HFFc6 (cell line): ENCODE results near the gene ARHGAP10. TPM values are rescaled to one million over a fixed set of nuclear protein-coding genes. Genes with fewer than 3 reads are reported as not detected.
"Not testable (repeated sequence)": the region's sequence is repeated elsewhere in the genome, so short reads cannot be mapped to it uniquely, and the experiment has no call there.

ENCODE experiments used
- DNase-seq: peaks from one replicate; pipeline ENCODE4 v3.0.0-alpha.2; 2018
- H3K27ac Mint-ChIP-seq: 2 replicates; pipeline ENCODE4 v1.8.0; 2020; ENCODE audit warnings: mild to moderate bottlenecking, mixed read lengths
- H3K27me3 Mint-ChIP-seq: 2 replicates; pipeline ENCODE4 v1.8.0; 2021; ENCODE audit warnings: mild to moderate bottlenecking, moderate library complexity, mixed read lengths; ENCODE audit not compliant: insufficient read depth
- H3K36me3 Mint-ChIP-seq: 2 replicates; pipeline ENCODE4 v1.8.0; 2021; ENCODE audit warnings: low read depth, mixed read lengths
- H3K4me1 Mint-ChIP-seq: 2 replicates; pipeline ENCODE4 v1.8.0; 2020; ENCODE audit warnings: low read depth, mixed read lengths
- H3K4me3 Mint-ChIP-seq: 2 replicates; pipeline ENCODE4 v1.8.0; 2020; ENCODE audit warnings: mild to moderate bottlenecking, moderate library complexity, mixed read lengths
- H3K9me3 Mint-ChIP-seq: 2 replicates; pipeline ENCODE4 v1.8.0; 2020; ENCODE audit warnings: mild to moderate bottlenecking, mixed read lengths
- total RNA-seq, 6 experiments: library from RNA; stranded (reverse); fragmentation: NEBNext Ultra II Directional; extraction: Animal tissue kit (Norgen Biotek cat#: 25700); gene quantifications; 2 replicates in 1 of 6; 3 replicates in 5 of 6; pipeline ENCODE4 v1.2.3, GENCODE V29; 2021
- TF ChIP-seq, protein P1 (sequence below): fragments of 200-600 bp; sonication (generic); IDR thresholded peaks from 2 replicates; pipeline ENCODE4 v1.5.0; 2021; ENCODE audit warnings: antibody characterized with exemption, mild to moderate bottlenecking

The ARHGAP10 gene
- total RNA-seq, 6 experiments from 2014 or later = 31.1 to 37.1 (median 32.3) TPM

- TF ChIP-seq, protein P1, sequence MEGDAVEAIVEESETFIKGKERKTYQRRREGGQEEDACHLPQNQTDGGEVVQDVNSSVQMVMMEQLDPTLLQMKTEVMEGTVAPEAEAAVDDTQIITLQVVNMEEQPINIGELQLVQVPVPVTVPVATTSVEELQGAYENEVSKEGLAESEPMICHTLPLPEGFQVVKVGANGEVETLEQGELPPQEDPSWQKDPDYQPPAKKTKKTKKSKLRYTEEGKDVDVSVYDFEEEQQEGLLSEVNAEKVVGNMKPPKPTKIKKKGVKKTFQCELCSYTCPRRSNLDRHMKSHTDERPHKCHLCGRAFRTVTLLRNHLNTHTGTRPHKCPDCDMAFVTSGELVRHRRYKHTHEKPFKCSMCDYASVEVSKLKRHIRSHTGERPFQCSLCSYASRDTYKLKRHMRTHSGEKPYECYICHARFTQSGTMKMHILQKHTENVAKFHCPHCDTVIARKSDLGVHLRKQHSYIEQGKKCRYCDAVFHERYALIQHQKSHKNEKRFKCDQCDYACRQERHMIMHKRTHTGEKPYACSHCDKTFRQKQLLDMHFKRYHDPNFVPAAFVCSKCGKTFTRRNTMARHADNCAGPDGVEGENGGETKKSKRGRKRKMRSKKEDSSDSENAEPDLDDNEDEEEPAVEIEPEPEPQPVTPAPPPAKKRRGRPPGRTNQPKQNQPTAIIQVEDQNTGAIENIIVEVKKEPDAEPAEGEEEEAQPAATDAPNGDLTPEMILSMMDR = no peak
- Mint-ChIP-seq H3K4me3 (no peak overlapping the region), H3K4me1 (peaks cover 31% of the 10 kb centered on the region), H3K36me3 (peaks cover 36% of the 10 kb centered on the region), H3K9me3 (no peaks in the 10 kb centered on the region), H3K27ac (no peak overlapping the region), H3K27me3 (no peaks in the 10 kb centered on the region)
- DNase-seq = no peak
Observed at GRCh38 chr4:147880511-147880910, 148.6 kb downstream of the ARHGAP10 start.

- H3K27me3 Mint-ChIP-seq = peaks cover 2% of the 10 kb centered on the region; the same call in 1 of the 2 replicates
Observed at GRCh38 chr4:147884536-147884935, 152.6 kb downstream of the ARHGAP10 start.

GRCh38 chr4:147885216-147885615, 153.3 kb downstream of the ARHGAP10 start:
- not testable (repeated sequence) for H3K27me3 Mint-ChIP-seq, H3K4me3 Mint-ChIP-seq, DNase-seq, H3K9me3 Mint-ChIP-seq, H3K27ac Mint-ChIP-seq, H3K4me1 Mint-ChIP-seq
- H3K36me3 Mint-ChIP-seq = peaks cover 50% of the 10 kb centered on the region

More at GRCh38 chr4:147884536-147884935, 152.6 kb downstream of the ARHGAP10 start:
- H3K4me3 Mint-ChIP-seq = no peak overlapping the region
- no peaks in the 10 kb centered on the region for H3K9me3 Mint-ChIP-seq
- H3K27ac Mint-ChIP-seq = no peak overlapping the region
- H3K36me3 Mint-ChIP-seq = peaks cover 50% of the 10 kb centered on the region
- DNase-seq = no peak
- peaks cover 12% of the 10 kb centered on the region for H3K4me1 Mint-ChIP-seq
- TF ChIP-seq, protein P1 = no peak

DNA sequence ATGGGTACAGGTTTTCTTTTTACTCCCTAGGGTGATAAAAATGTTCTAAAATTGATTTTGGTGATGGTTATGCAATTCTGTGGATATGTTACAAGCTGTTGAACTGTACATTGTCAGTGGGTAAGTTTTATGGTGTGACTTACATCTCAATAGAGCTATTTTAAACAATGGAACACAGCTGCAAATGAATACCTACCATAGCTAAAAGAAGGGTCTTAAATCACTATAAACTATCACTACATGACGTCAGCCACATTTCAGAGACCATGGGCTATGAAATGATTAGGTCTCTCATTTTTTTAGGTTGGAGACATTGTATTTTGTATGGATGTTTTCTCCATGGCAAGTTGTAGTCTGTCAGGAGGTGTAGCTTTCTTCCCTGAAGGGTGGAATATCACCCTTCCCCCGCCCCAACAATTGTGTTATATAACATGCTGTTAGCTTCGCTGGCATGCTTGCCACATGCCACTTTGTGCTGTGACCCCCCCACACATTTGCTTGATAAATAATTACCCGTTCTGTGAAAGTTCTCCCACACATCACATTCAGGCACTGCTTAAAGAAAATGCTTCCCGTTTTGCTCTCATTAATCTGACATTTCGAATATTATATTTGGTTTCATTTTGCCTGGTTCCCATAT, 159.7 kb downstream of the ARHGAP10 start:
- Mint-ChIP-seq H3K9me3 (peaks cover 22% of the 10 kb centered on the region), H3K27ac (no peak overlapping the region), H3K4me1 (no peaks in the 10 kb centered on the region), H3K36me3 (peaks cover 50% of the 10 kb centered on the region), H3K4me3 (no peak overlapping the region), H3K27me3 (peaks cover 2% of the 10 kb centered on the region; the same call in 1 of the 2 replicates)
- TF ChIP-seq, protein P1 = no peak
- DNase-seq = no peak

- no peak overlapping the region; the same call in 1 of the 2 replicates for H3K4me3 Mint-ChIP-seq
- peaks cover 28% of the 10 kb centered on the region for H3K36me3 Mint-ChIP-seq
- H3K27me3 Mint-ChIP-seq = no peaks in the 10 kb centered on the region
- H3K4me1 Mint-ChIP-seq = peaks cover 49% of the 10 kb centered on the region
- no peak for DNase-seq
- TF ChIP-seq, protein P1 = no peak
- peak overlapping the region; percentile 65 for H3K27ac Mint-ChIP-seq
- peaks cover 8% of the 10 kb centered on the region for H3K9me3 Mint-ChIP-seq
Observed at GRCh38 chr4:147899512-147899911, 167.6 kb downstream of the ARHGAP10 start.

DNA sequence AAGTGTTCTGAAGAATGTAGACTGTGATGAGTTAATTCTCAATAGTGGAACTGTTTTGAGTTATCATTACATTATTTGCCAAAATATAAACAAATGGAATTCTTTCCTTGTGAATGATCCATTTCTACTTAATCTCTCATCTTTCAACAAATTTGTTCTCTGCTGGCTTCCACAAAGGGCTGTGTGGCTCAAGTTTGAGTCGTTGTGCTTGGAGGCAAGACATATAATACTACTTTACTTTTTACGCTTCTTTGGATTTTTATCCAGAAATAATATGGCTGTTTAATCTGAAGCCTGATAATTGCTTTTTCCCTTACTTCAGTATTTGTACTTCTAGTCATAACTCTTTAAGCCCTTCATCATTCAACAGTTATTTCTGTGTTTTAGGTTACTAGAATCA, 169.5 kb downstream of the ARHGAP10 start:
- H3K4me3 Mint-ChIP-seq = no peak overlapping the region; the same call in 1 of the 2 replicates

More for the DNA sequence above, 169.5 kb downstream of the ARHGAP10 start:
- peaks cover 49% of the 10 kb centered on the region for H3K4me1 Mint-ChIP-seq
- no peaks in the 10 kb centered on the region for H3K27me3 Mint-ChIP-seq
- DNase-seq = no peak
- TF ChIP-seq, protein P1 = no peak
- peaks cover 21% of the 10 kb centered on the region for H3K36me3 Mint-ChIP-seq
- no peaks in the 10 kb centered on the region for H3K9me3 Mint-ChIP-seq
- peak overlapping the region; percentile 49 for H3K27ac Mint-ChIP-seq
